Ascending aorta (tissue), 2 donors: ENCODE results near the gene DCTN1. TPM values are rescaled to one million over a fixed set of nuclear protein-coding genes. Genes with fewer than 3 reads are reported as not detected.
"Not testable (repeated sequence)": the region's sequence is repeated elsewhere in the genome, so short reads cannot be mapped to it uniquely, and the experiment has no call there.

Experiments
- DNase-seq, 2 donors: peaks; one replicate each; pipeline ENCODE4 v3.0.0-alpha.2; 2019; ENCODE audit warnings: low spot score in 2 of 2
- H3K27ac ChIP-seq, 2 donors: fragments of 200-600 bp; sonication (generic); one replicate each; pipeline ENCODE4 v1.5.1; 2016 to 2017; ENCODE audit warnings: mild to moderate bottlenecking in 1 of 2
- H3K27me3 ChIP-seq: fragments of 200-600 bp; sonication (generic); one replicate; pipeline ENCODE4 v1.5.1; 2017
- H3K36me3 ChIP-seq, 2 donors: fragments of 200-600 bp; sonication (generic); one replicate each; pipeline ENCODE4 v1.5.1; 2016
- H3K4me1 ChIP-seq, 2 donors: fragments of 200-600 bp; sonication (generic); one replicate each; pipeline ENCODE4 v1.5.1; 2016 to 2017; ENCODE audit warnings: mild to moderate bottlenecking in 1 of 2
- H3K4me3 ChIP-seq, 2 donors: fragments of 200-600 bp; sonication (generic); one replicate each; pipeline ENCODE4 v1.5.1; 2016 to 2017; ENCODE audit warnings: mild to moderate bottlenecking in 1 of 2
- H3K9me3 ChIP-seq, 2 donors: fragments of 200-600 bp; sonication (generic); one replicate each; pipeline ENCODE4 v1.5.1; 2016
- CTCF ChIP-seq, 3 experiments: fragments of 200-600 bp in 2 of 3; fragments of 450-650 bp in 1 of 3; sonication (generic) in 2 of 3; IDR thresholded peaks; one replicate each; pipeline ENCODE4 v1.5.1; 2016 to 2019; ENCODE audit warnings: antibody characterized with exemption in 3 of 3, mild to moderate bottlenecking in 1 of 3, moderate library complexity in 1 of 3
- intact Hi-C: fragments of 100-400 bp; cut with DNase I; formaldehyde crosslinking; loops from one replicate; pipeline ENCODE4 v1.15.1; 2023
- total RNA-seq: library from RNA; depleted of rRNA; stranded (reverse); fragments of >200 nt; gene quantifications from one replicate; pipeline ENCODE4 v1.1.0, GENCODE V29; 2016

The DCTN1 gene
- total RNA-seq, 1 donor from 2014 or later, result 152 TPM

GRCh38 chr2:74424995-74425406 is 44.9 kb upstream of the DCTN1 start:
- Histone ChIP-seq H3K4me3 (no peak overlapping the region), H3K27ac (no peak overlapping the region), H3K36me3 (peaks cover 22 to 34% of the 10 kb centered on the region in 2 donors), H3K27me3 (no peaks in the 10 kb centered on the region), H3K9me3 (no peaks in the 10 kb centered on the region), H3K4me1 (peaks cover 0 to 3% of the 10 kb centered on the region in 2 donors)
- DNase-seq, result no peak
- intact Hi-C loops, result no loop called here
- no peak for TF ChIP-seq CTCF (IDR thresholded peaks at IDR 0.05)

GRCh38 chr2:74424139-74424992 is 44.3 kb upstream of the DCTN1 start:
- no peak for TF ChIP-seq CTCF (IDR thresholded peaks at IDR 0.05)
- DNase-seq, result no peak
- Histone ChIP-seq H3K4me3 (no peak overlapping the region), H3K27me3 (no peaks in the 10 kb centered on the region), H3K36me3 (peaks cover 16 to 27% of the 10 kb centered on the region in 2 donors), H3K27ac (no peak overlapping the region), H3K9me3 (no peaks in the 10 kb centered on the region), H3K4me1 (peaks cover 0 to 3% of the 10 kb centered on the region in 2 donors)
- intact Hi-C loops, result no loop called here

GRCh38 chr2:74423231-74424095 is 43.4 kb upstream of the DCTN1 start:
- DNase-seq, result no peak
- H3K36me3 ChIP-seq, result peaks cover 9 to 18% of the 10 kb centered on the region in 2 donors
- H3K27me3 ChIP-seq, result no peaks in the 10 kb centered on the region
- intact Hi-C loops, result no loop called here
- peaks cover 2 to 3% of the 10 kb centered on the region in 2 donors for H3K4me1 ChIP-seq
- no peak overlapping the region for H3K27ac ChIP-seq
- no peak overlapping the region for H3K4me3 ChIP-seq
- TF ChIP-seq CTCF (IDR thresholded peaks at IDR 0.05), result no peak
- no peaks in the 10 kb centered on the region for H3K9me3 ChIP-seq

- Histone ChIP-seq H3K36me3 (peaks cover 5 to 6% of the 10 kb centered on the region in 2 donors), H3K9me3 (no peaks in the 10 kb centered on the region), H3K27me3 (no peaks in the 10 kb centered on the region), H3K4me3 (peak within 1 kb of the TSS; percentile 64 to 85), H3K4me1 (peaks cover 3 to 5% of the 10 kb centered on the region in 2 donors), H3K27ac (peak within 1 kb of the TSS; percentile 32 to 63)
- no peak for TF ChIP-seq CTCF (IDR thresholded peaks at IDR 0.05)
- peak; percentile 53 to 93 for DNase-seq
- intact Hi-C loops, result loop anchor here (1.0 kb wide), 2 partner anchors 19 to 34 kb away; partner anchors contain the start of gene INO80B
Observed at GRCh38 chr2:74421221-74421870, 41.2 kb upstream of the DCTN1 start, which contains the start of the genes C2orf81 and WDR54. TSS of gene C2orf81 (minus strand) at chr2:74421619. CDS start at chr2:74421560, 59 bp downstream. TSS of gene WDR54 (plus strand) at chr2:74421730. CDS start at chr2:74422154, 424 bp downstream.

- not testable (repeated sequence) for H3K27ac ChIP-seq, H3K4me1 ChIP-seq, H3K36me3 ChIP-seq, H3K27me3 ChIP-seq, H3K9me3 ChIP-seq, DNase-seq
- peak overlapping the region; percentile 64 to 85 for H3K4me3 ChIP-seq
- intact Hi-C loops, result loop anchor here (1.0 kb wide), 2 partner anchors 20 to 35 kb away; partner anchors contain the start of gene INO80B
Observed at GRCh38 chr2:74420443-74421103, 40.5 kb upstream of the DCTN1 start.
